OCI-LY3 (cell line): ENCODE measurements around the gene TRAT1.

Experiments used
- CTCF ChIP-seq: fragments of 200-600, 300-600 bp; sonication (generic); IDR thresholded peaks from 2 replicates; pipeline ENCODE4 v1.5.1; 2014; ENCODE audit warnings: antibody characterized with exemption, low read length, low read depth
- EZH2phosphoT487 ChIP-seq: fragments of 200-600 bp; shearing (Covaris generic); IDR thresholded peaks from 2 replicates; pipeline ENCODE4 v1.6.1; 2018; ENCODE audit warnings: antibody characterized with exemption, mixed run types, low read depth

GRCh38 chr3:108879915-108880314 is 57.3 kb downstream of the TRAT1 start:
- TF ChIP-seq CTCF, result no peak
- no peak for TF ChIP-seq EZH2phosphoT487
